SU-DHL-6 (cell line): ENCODE results near the gene ZNF740.

Experiments
- H2AFZ ChIP-seq: fragments of 200-600 bp; sonication (generic); 2 replicates; pipeline ENCODE4 v1.6.1; 2014; ENCODE audit warnings: low read depth, mild to moderate bottlenecking, moderate library complexity, mixed read lengths, antibody characterized with exemption, low read length; ENCODE audit not compliant: severe bottlenecking
- H3F3A ChIP-seq: fragments of 200-600 bp; shearing (Covaris generic); 2 replicates; pipeline ENCODE4 v1.6.0; 2016; ENCODE audit warnings: antibody characterized with exemption, mild to moderate bottlenecking; ENCODE audit not compliant: insufficient read depth
- H3K27ac ChIP-seq: fragments of 200-600 bp; sonication (generic); 2 replicates; pipeline ENCODE4 v1.5.1; 2016; ENCODE audit warnings: low read depth, mild to moderate bottlenecking, low read length, moderate library complexity, mixed read lengths
- H3K27me3 ChIP-seq: fragments of 200-600 bp; sonication (generic), shearing (Covaris generic); 2 replicates; pipeline ENCODE4 v1.6.0; 2014; ENCODE audit warnings: mild to moderate bottlenecking, low read length
- H3K36me3 ChIP-seq: fragments of 200-600 bp; sonication (generic); 2 replicates; pipeline ENCODE4 v1.6.1; 2014; ENCODE audit warnings: mild to moderate bottlenecking, low read length, mixed read lengths
- H3K4me2 ChIP-seq: fragments of 300-600, 200-600 bp; shearing (Covaris generic), sonication (generic); 2 replicates; pipeline ENCODE4 v1.6.0; 2014; ENCODE audit warnings: low read length, low read depth, mild to moderate bottlenecking; ENCODE audit not compliant: poor library complexity, severe bottlenecking
- H3K4me3 ChIP-seq: fragments of 200-600 bp; sonication (generic); 2 replicates; pipeline ENCODE4 v1.5.1; 2014; ENCODE audit warnings: antibody characterized with exemption, low read length, mild to moderate bottlenecking, mixed read lengths; ENCODE audit not compliant: insufficient read depth, poor library complexity, severe bottlenecking
- H3K79me2 ChIP-seq: fragments of 200-600 bp; sonication (generic); 2 replicates; pipeline ENCODE4 v1.6.1; 2014; ENCODE audit warnings: mild to moderate bottlenecking, low read length, moderate library complexity; ENCODE audit not compliant: insufficient read depth
- H3K9ac ChIP-seq: fragments of 200-600 bp; sonication (generic); 2 replicates; pipeline ENCODE4 v1.7.0; 2014; ENCODE audit warnings: mild to moderate bottlenecking, low read length
- H3K9me2 ChIP-seq: fragments of 200-600 bp; sonication (generic); replicated peaks from 2 replicates; pipeline ENCODE4 v1.6.1; 2014; ENCODE audit warnings: low read length; ENCODE audit not compliant: insufficient read depth
- H3K9me3 ChIP-seq: fragments of 200-600 bp; sonication (generic); 2 replicates; pipeline ENCODE4 v1.6.1; 2014; ENCODE audit warnings: low read length, mixed read lengths; ENCODE audit not compliant: insufficient read depth
- H4K20me1 ChIP-seq: fragments of 200-600 bp; sonication (generic); 2 replicates; pipeline ENCODE4 v1.6.1; 2014; ENCODE audit warnings: low read depth, mild to moderate bottlenecking, antibody characterized with exemption, low read length, moderate library complexity, mixed read lengths
- EZH2phosphoT487 ChIP-seq: fragments of 200-600 bp; sonication (generic), shearing (Covaris generic); conservative IDR thresholded peaks from 2 replicates; pipeline ENCODE4 v1.6.1; 2018; ENCODE audit warnings: mild to moderate bottlenecking, antibody characterized with exemption, low read length, moderate library complexity, mixed read lengths
- TF ChIP-seq, protein P1 (sequence below): fragments of 200-600 bp; sonication (generic); IDR thresholded peaks from one replicate; pipeline ENCODE4 v1.5.1; 2017; ENCODE audit warnings: antibody characterized with exemption, mild to moderate bottlenecking, low read length, moderate library complexity; ENCODE audit not compliant: insufficient read depth, poor library complexity, severe bottlenecking

Gene ZNF740

DNA sequence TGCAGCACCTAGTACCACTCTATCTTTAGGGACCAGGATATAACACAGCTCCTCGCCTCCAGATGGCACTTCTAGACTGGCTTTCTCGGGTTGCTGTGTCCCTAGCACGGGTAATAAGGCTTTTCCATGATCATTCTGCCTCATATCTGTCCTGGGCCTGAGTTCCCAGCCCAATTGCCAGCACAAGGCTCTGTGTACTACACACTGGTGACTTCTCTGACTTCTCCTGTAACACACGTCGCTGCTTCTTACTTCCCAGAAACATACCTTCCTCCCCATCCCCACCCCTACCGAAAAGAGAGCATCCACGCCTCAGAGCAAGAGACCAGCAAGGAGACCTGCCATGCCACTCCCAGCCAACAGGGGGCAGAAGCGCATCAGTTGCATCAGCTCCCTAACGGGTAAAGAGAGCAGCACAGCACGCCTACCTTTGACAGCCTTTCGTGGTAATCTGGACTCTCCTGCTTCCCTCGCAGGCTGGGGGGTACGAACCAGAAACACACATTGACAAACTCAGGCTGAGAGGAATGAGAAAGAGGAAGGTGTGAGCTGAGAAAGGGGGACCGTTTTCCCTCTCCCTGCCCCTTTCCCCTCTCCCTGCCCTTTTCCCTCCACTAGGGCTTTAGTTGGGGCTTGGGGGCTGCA is 21.2 kb upstream of the ZNF740 start:
- H4K20me1 ChIP-seq = no peaks in the 10 kb centered on the region
- TF ChIP-seq, protein P1, sequence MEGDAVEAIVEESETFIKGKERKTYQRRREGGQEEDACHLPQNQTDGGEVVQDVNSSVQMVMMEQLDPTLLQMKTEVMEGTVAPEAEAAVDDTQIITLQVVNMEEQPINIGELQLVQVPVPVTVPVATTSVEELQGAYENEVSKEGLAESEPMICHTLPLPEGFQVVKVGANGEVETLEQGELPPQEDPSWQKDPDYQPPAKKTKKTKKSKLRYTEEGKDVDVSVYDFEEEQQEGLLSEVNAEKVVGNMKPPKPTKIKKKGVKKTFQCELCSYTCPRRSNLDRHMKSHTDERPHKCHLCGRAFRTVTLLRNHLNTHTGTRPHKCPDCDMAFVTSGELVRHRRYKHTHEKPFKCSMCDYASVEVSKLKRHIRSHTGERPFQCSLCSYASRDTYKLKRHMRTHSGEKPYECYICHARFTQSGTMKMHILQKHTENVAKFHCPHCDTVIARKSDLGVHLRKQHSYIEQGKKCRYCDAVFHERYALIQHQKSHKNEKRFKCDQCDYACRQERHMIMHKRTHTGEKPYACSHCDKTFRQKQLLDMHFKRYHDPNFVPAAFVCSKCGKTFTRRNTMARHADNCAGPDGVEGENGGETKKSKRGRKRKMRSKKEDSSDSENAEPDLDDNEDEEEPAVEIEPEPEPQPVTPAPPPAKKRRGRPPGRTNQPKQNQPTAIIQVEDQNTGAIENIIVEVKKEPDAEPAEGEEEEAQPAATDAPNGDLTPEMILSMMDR = peak; percentile 96
- no peak for TF ChIP-seq EZH2phosphoT487
- no peaks in the 10 kb centered on the region for H3K9me2 ChIP-seq
- peak overlapping the region; percentile 34 for H3K4me2 ChIP-seq
- no peaks in the 10 kb centered on the region for H3K79me2 ChIP-seq
- no peaks in the 10 kb centered on the region for H3K27me3 ChIP-seq
- no peak overlapping the region for H3K27ac ChIP-seq
- H3F3A ChIP-seq = no peaks in the 10 kb centered on the region
- peak overlapping the region; percentile 28; the same call in 1 of the 2 replicates for H3K9ac ChIP-seq
- H3K4me3 ChIP-seq = no peak overlapping the region
- H2AFZ ChIP-seq = peak overlapping the region; percentile 81
- H3K9me3 ChIP-seq = no peaks in the 10 kb centered on the region
- no peaks in the 10 kb centered on the region for H3K36me3 ChIP-seq

DNA sequence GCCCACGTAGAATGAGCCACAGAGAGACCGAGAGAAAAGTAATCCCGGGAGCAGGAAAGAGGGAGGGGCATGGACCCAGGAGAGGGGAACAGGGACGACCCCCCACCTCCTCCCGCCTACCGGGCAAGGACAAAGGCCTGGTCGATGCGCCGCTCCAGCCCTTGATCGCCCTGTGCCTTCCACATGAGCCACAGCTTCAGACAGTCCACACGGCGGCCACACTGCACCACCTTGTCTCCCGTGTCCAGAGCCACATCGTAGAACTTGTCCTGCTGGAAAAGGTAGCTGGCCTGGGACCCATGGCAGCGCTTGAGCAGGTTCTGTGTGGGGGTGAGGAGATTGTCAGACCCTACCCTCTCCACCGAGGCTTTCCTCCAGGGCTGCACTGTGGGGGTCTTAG is 20.5 kb upstream of the ZNF740 start:
- 0 out of 2 replicates have a peak overlapping the region, but pooled peaks have one; percentile 28 for H3K9ac ChIP-seq
- TF ChIP-seq, protein P1 = no peak
- TF ChIP-seq EZH2phosphoT487 = no peak
- H3K27ac ChIP-seq = no peak overlapping the region
- H3K4me3 ChIP-seq = no peak overlapping the region
- no peaks in the 10 kb centered on the region for H3K36me3 ChIP-seq
- H3F3A ChIP-seq = no peaks in the 10 kb centered on the region
- no peaks in the 10 kb centered on the region for H3K9me3 ChIP-seq
- peak overlapping the region; percentile 81 for H2AFZ ChIP-seq
- H3K4me2 ChIP-seq = no peak overlapping the region
- no peaks in the 10 kb centered on the region for H3K9me2 ChIP-seq
- H4K20me1 ChIP-seq = no peaks in the 10 kb centered on the region
- no peaks in the 10 kb centered on the region for H3K79me2 ChIP-seq
- H3K27me3 ChIP-seq = no peaks in the 10 kb centered on the region

- Histone ChIP-seq H3K9me2 (no peaks in the 10 kb centered on the region), H3K4me2 (no peak overlapping the region), H3F3A (no peaks in the 10 kb centered on the region), H3K27ac (no peak overlapping the region), H3K36me3 (no peaks in the 10 kb centered on the region), H3K9ac (no peak overlapping the region), H2AFZ (no peak overlapping the region), H3K79me2 (no peaks in the 10 kb centered on the region), H4K20me1 (no peaks in the 10 kb centered on the region), H3K9me3 (no peaks in the 10 kb centered on the region), H3K27me3 (no peaks in the 10 kb centered on the region), H3K4me3 (no peak overlapping the region)
- no peak for TF ChIP-seq EZH2phosphoT487
- TF ChIP-seq, protein P1 = no peak
These were observed 19.8 kb upstream of the ZNF740 start for GRCh38 chr12:53160673-53161072.
